ENCODE results near the gene NEO1.
"Not testable (repeated sequence)": the region's sequence is repeated elsewhere in the genome, so short reads cannot be mapped to it uniquely, and the experiment has no call there.

NEO1 gene

GRCh38 chr15:73165844-73166243 is 113.6 kb downstream of the NEO1 start:
- Histone ChIP-seq H3K9me3 (ENCODE audit: low read depth, low read length) (no peaks in the 10 kb centered on the region), H3K36me3 (ENCODE audit: insufficient read depth, low read length) (no peaks in the 10 kb centered on the region), H3K27ac (no peak overlapping the region), H3K4me3 (no peak overlapping the region), H3K9ac (ENCODE audit: insufficient read length) (no peak overlapping the region)
- no peak for DNase-seq (ENCODE audit: low read depth, low spot score)
- TF ChIP-seq FOXP2 (optimal IDR thresholded peaks at IDR 0.05; ENCODE audit: control extremely low read depth, extremely low read length, insufficient read depth) (no peak), POLR2AphosphoS5 (IDR thresholded peaks at IDR 0.05; ENCODE audit: borderline replicate concordance, low read depth, low read length) (no peak), EZH2 (IDR thresholded peaks at IDR 0.05) (no peak)

- not testable (repeated sequence) for H3K4me3 ChIP-seq; H3K36me3 ChIP-seq (ENCODE audit: insufficient read depth, low read length)
Measured at GRCh38 chr15:73166711-73167110, 114.4 kb downstream of the NEO1 start.

GRCh38 chr15:73168487-73168886 is 116.2 kb downstream of the NEO1 start:
- H3K36me3 ChIP-seq (ENCODE audit: insufficient read depth, low read length), result no peaks in the 10 kb centered on the region
- no peak for TF ChIP-seq FOXP2 (optimal IDR thresholded peaks at IDR 0.05; ENCODE audit: control extremely low read depth, extremely low read length, insufficient read depth)
- no peak for TF ChIP-seq POLR2AphosphoS5 (IDR thresholded peaks at IDR 0.05; ENCODE audit: borderline replicate concordance, low read depth, low read length)
- TF ChIP-seq EZH2 (IDR thresholded peaks at IDR 0.05), result no peak
- H3K27ac ChIP-seq, result no peak overlapping the region
- no peak for DNase-seq (ENCODE audit: low read depth, low spot score)
- no peak overlapping the region for H3K4me3 ChIP-seq
- H3K9me3 ChIP-seq (ENCODE audit: low read depth, low read length), result no peaks in the 10 kb centered on the region
- H3K9ac ChIP-seq (ENCODE audit: insufficient read length), result no peak overlapping the region

More at GRCh38 chr15:73166711-73167110, 114.4 kb downstream of the NEO1 start:
- H3K9me3 ChIP-seq (ENCODE audit: low read depth, low read length); H3K27ac ChIP-seq; H3K9ac ChIP-seq (ENCODE audit: insufficient read length); DNase-seq (ENCODE audit: low read depth, low spot score): not testable (repeated sequence)

- no peak for TF ChIP-seq EZH2 (IDR thresholded peaks at IDR 0.05)
- TF ChIP-seq POLR2AphosphoS5 (IDR thresholded peaks at IDR 0.05; ENCODE audit: borderline replicate concordance, low read depth, low read length), result no peak
- no peak for TF ChIP-seq FOXP2 (optimal IDR thresholded peaks at IDR 0.05; ENCODE audit: control extremely low read depth, extremely low read length, insufficient read depth)
- no peak overlapping the region for H3K9ac ChIP-seq (ENCODE audit: insufficient read length)
- no peak for DNase-seq (ENCODE audit: low read depth, low spot score)
- H3K9me3 ChIP-seq (ENCODE audit: low read depth, low read length), result no peaks in the 10 kb centered on the region
- H3K27ac ChIP-seq, result no peak overlapping the region
- no peaks in the 10 kb centered on the region for H3K36me3 ChIP-seq (ENCODE audit: insufficient read depth, low read length)
- H3K4me3 ChIP-seq, result no peak overlapping the region
Measured at GRCh38 chr15:73171711-73172110, 119.4 kb downstream of the NEO1 start.

- H3K4me3 ChIP-seq, result no peak overlapping the region
- no peak overlapping the region for H3K27ac ChIP-seq
- no peaks in the 10 kb centered on the region for H3K36me3 ChIP-seq (ENCODE audit: insufficient read depth, low read length)
- no peak overlapping the region for H3K9ac ChIP-seq (ENCODE audit: insufficient read length)
- no peaks in the 10 kb centered on the region for H3K9me3 ChIP-seq (ENCODE audit: low read depth, low read length)
- DNase-seq (ENCODE audit: low read depth, low spot score), result no peak
- TF ChIP-seq EZH2 (IDR thresholded peaks at IDR 0.05) (no peak), POLR2AphosphoS5 (IDR thresholded peaks at IDR 0.05; ENCODE audit: borderline replicate concordance, low read depth, low read length) (no peak), FOXP2 (optimal IDR thresholded peaks at IDR 0.05; ENCODE audit: control extremely low read depth, extremely low read length, insufficient read depth) (no peak)
Measured at GRCh38 chr15:73172508-73172907, 120.2 kb downstream of the NEO1 start.

GRCh38 chr15:73174171-73174570 is 121.9 kb downstream of the NEO1 start:
- no peak for DNase-seq (ENCODE audit: low read depth, low spot score)
- no peaks in the 10 kb centered on the region for H3K36me3 ChIP-seq (ENCODE audit: insufficient read depth, low read length)
- H3K27ac ChIP-seq, result no peak overlapping the region
- no peak overlapping the region for H3K9ac ChIP-seq (ENCODE audit: insufficient read length)
- H3K9me3 ChIP-seq (ENCODE audit: low read depth, low read length), result no peaks in the 10 kb centered on the region
- TF ChIP-seq FOXP2 (optimal IDR thresholded peaks at IDR 0.05; ENCODE audit: control extremely low read depth, extremely low read length, insufficient read depth), result no peak
- no peak for TF ChIP-seq EZH2 (IDR thresholded peaks at IDR 0.05)
- no peak for TF ChIP-seq POLR2AphosphoS5 (IDR thresholded peaks at IDR 0.05; ENCODE audit: borderline replicate concordance, low read depth, low read length)
- no peak overlapping the region for H3K4me3 ChIP-seq

GRCh38 chr15:73175382-73175781 is 123.1 kb downstream of the NEO1 start:
- H3K9ac ChIP-seq (ENCODE audit: insufficient read length), result no peak overlapping the region
- TF ChIP-seq FOXP2 (optimal IDR thresholded peaks at IDR 0.05; ENCODE audit: control extremely low read depth, extremely low read length, insufficient read depth) (no peak), EZH2 (IDR thresholded peaks at IDR 0.05) (no peak), POLR2AphosphoS5 (IDR thresholded peaks at IDR 0.05; ENCODE audit: borderline replicate concordance, low read depth, low read length) (no peak)
- DNase-seq (ENCODE audit: low read depth, low spot score), result no peak
- no peak overlapping the region for H3K4me3 ChIP-seq
- no peaks in the 10 kb centered on the region for H3K36me3 ChIP-seq (ENCODE audit: insufficient read depth, low read length)
- no peak overlapping the region for H3K27ac ChIP-seq
- H3K9me3 ChIP-seq (ENCODE audit: low read depth, low read length), result no peaks in the 10 kb centered on the region

GRCh38 chr15:73176598-73176997 is 124.3 kb downstream of the NEO1 start:
- Histone ChIP-seq H3K9ac (ENCODE audit: insufficient read length) (no peak overlapping the region), H3K36me3 (ENCODE audit: insufficient read depth, low read length) (no peaks in the 10 kb centered on the region), H3K4me3 (no peak overlapping the region), H3K9me3 (ENCODE audit: low read depth, low read length) (no peaks in the 10 kb centered on the region), H3K27ac (no peak overlapping the region)
- no peak for DNase-seq (ENCODE audit: low read depth, low spot score)
- TF ChIP-seq POLR2AphosphoS5 (IDR thresholded peaks at IDR 0.05; ENCODE audit: borderline replicate concordance, low read depth, low read length) (no peak), FOXP2 (optimal IDR thresholded peaks at IDR 0.05; ENCODE audit: control extremely low read depth, extremely low read length, insufficient read depth) (no peak), EZH2 (IDR thresholded peaks at IDR 0.05) (no peak)

GRCh38 chr15:73183071-73183470 is 130.8 kb downstream of the NEO1 start:
- Histone ChIP-seq H3K36me3 (ENCODE audit: insufficient read depth, low read length) (no peaks in the 10 kb centered on the region), H3K27ac (no peak overlapping the region), H3K9me3 (ENCODE audit: low read depth, low read length) (no peaks in the 10 kb centered on the region), H3K4me3 (no peak overlapping the region), H3K9ac (ENCODE audit: insufficient read length) (no peak overlapping the region)
- no peak for DNase-seq (ENCODE audit: low read depth, low spot score)
- TF ChIP-seq FOXP2 (optimal IDR thresholded peaks at IDR 0.05; ENCODE audit: control extremely low read depth, extremely low read length, insufficient read depth) (no peak), EZH2 (IDR thresholded peaks at IDR 0.05) (no peak), POLR2AphosphoS5 (IDR thresholded peaks at IDR 0.05; ENCODE audit: borderline replicate concordance, low read depth, low read length) (no peak)

Measured in SK-N-MC (cell line).